Measurements from ENCODE around the gene MRPS21.

- TF ChIP-seq CTCF (IDR thresholded peaks at IDR 0.05): no peak
- no peak for TF ChIP-seq POLR2A (IDR thresholded peaks at IDR 0.05)
Measured at GRCh38 chr1:150268340-150268704, 25.3 kb upstream of the MRPS21 start.
